ENCODE measurements around the gene SPEG. TPM values are rescaled to one million over a fixed set of nuclear protein-coding genes. Genes with fewer than 3 reads are reported as not detected.

The SPEG gene
- total RNA-seq, 2 donors from 2014 or later: 23.1 to 29.8 TPM

GRCh38 chr2:219420687-219421086 is 14.0 kb upstream of the SPEG start:
- no peaks in the 10 kb centered on the region for H3K4me1 ChIP-seq (ENCODE audit: control insufficient read depth, insufficient read depth, low read length)
- no peak overlapping the region for H3K4me3 ChIP-seq (ENCODE audit: low read length)
- no peaks in the 10 kb centered on the region for H3K27me3 ChIP-seq (ENCODE audit: control insufficient read depth, insufficient read depth, low read length, poor library complexity, severe bottlenecking)
- H3K9ac ChIP-seq (ENCODE audit: extremely low read depth, low read length, poor library complexity, severe bottlenecking): no peak overlapping the region
- 92 to 96% methylated on average over 8 of the region's 8 CpGs for WGBS, 2 experiments (ENCODE audit: insufficient coverage in 1 of 2, insufficient read length in 1 of 2)
- H3K9me3 ChIP-seq (ENCODE audit: control insufficient read depth, low read length): no peaks in the 10 kb centered on the region
- H3K27ac ChIP-seq (ENCODE audit: low read depth, low read length): no peak overlapping the region
- H3K4me1 Mint-ChIP-seq: no peaks in the 10 kb centered on the region
- peaks cover 49% of the 10 kb centered on the region for H3K27me3 Mint-ChIP-seq (ENCODE audit: insufficient read depth)
- TF ChIP-seq CTCF (conservative IDR thresholded peaks at IDR 0.05): no peak
- H3K27ac Mint-ChIP-seq: no peak overlapping the region
- DNase-seq: no peak
- H3K9me3 Mint-ChIP-seq: peaks cover 2% of the 10 kb centered on the region
- no peak overlapping the region for H3K4me3 Mint-ChIP-seq
- H3K36me3 ChIP-seq (ENCODE audit: control insufficient read depth, insufficient read depth, low read length): no peaks in the 10 kb centered on the region
- no peaks in the 10 kb centered on the region for H3K36me3 Mint-ChIP-seq (ENCODE audit: low read depth)

GRCh38 chr2:219421323-219421722 is 13.3 kb upstream of the SPEG start:
- no peak for DNase-seq
- H3K4me3 Mint-ChIP-seq: no peak overlapping the region
- H3K27me3 Mint-ChIP-seq (ENCODE audit: insufficient read depth): peaks cover 52% of the 10 kb centered on the region
- Histone ChIP-seq H3K9me3 (ENCODE audit: control insufficient read depth, low read length) (no peaks in the 10 kb centered on the region), H3K27ac (ENCODE audit: low read depth, low read length) (no peak overlapping the region), H3K36me3 (ENCODE audit: control insufficient read depth, insufficient read depth, low read length) (no peaks in the 10 kb centered on the region), H3K27me3 (ENCODE audit: control insufficient read depth, insufficient read depth, low read length, poor library complexity, severe bottlenecking) (no peaks in the 10 kb centered on the region), H3K4me3 (ENCODE audit: low read length) (no peak overlapping the region), H3K9ac (ENCODE audit: extremely low read depth, low read length, poor library complexity, severe bottlenecking) (no peak overlapping the region), H3K4me1 (ENCODE audit: control insufficient read depth, insufficient read depth, low read length) (no peaks in the 10 kb centered on the region)
- no peaks in the 10 kb centered on the region for H3K36me3 Mint-ChIP-seq (ENCODE audit: low read depth)
- H3K9me3 Mint-ChIP-seq: peaks cover 2% of the 10 kb centered on the region
- no peak overlapping the region for H3K27ac Mint-ChIP-seq
- TF ChIP-seq CTCF (conservative IDR thresholded peaks at IDR 0.05): no peak
- 92 to 95% methylated on average over 12 to 17 of the region's 17 CpGs for WGBS, 2 experiments (ENCODE audit: insufficient coverage in 1 of 2, insufficient read length in 1 of 2)
- no peaks in the 10 kb centered on the region for H3K4me1 Mint-ChIP-seq

GRCh38 chr2:219422952-219423534 is 11.6 kb upstream of the SPEG start:
- no peak for TF ChIP-seq CTCF (conservative IDR thresholded peaks at IDR 0.05)
- Histone ChIP-seq H3K4me3 (ENCODE audit: low read length) (no peak overlapping the region), H3K9ac (ENCODE audit: extremely low read depth, low read length, poor library complexity, severe bottlenecking) (no peak overlapping the region), H3K36me3 (ENCODE audit: control insufficient read depth, insufficient read depth, low read length) (no peaks in the 10 kb centered on the region), H3K27ac (ENCODE audit: low read depth, low read length) (no peak overlapping the region), H3K4me1 (ENCODE audit: control insufficient read depth, insufficient read depth, low read length) (no peaks in the 10 kb centered on the region), H3K27me3 (ENCODE audit: control insufficient read depth, insufficient read depth, low read length, poor library complexity, severe bottlenecking) (no peaks in the 10 kb centered on the region), H3K9me3 (ENCODE audit: control insufficient read depth, low read length) (no peaks in the 10 kb centered on the region)
- no peak overlapping the region for H3K4me3 Mint-ChIP-seq
- H3K27me3 Mint-ChIP-seq (ENCODE audit: insufficient read depth): peaks cover 59% of the 10 kb centered on the region
- WGBS, 2 experiments (ENCODE audit: insufficient coverage in 1 of 2, insufficient read length in 1 of 2): 90 to 91% methylated on average over 5 to 8 of the region's 8 CpGs
- no peak overlapping the region for H3K27ac Mint-ChIP-seq
- no peak for DNase-seq
- peaks cover 2% of the 10 kb centered on the region for H3K9me3 Mint-ChIP-seq
- H3K4me1 Mint-ChIP-seq: peaks cover 2% of the 10 kb centered on the region
- no peaks in the 10 kb centered on the region for H3K36me3 Mint-ChIP-seq (ENCODE audit: low read depth)
